Raji (cell line): ENCODE measurements around the gene SASH1.

Experiments
- POLR2A ChIP-seq: IDR thresholded peaks from 2 replicates; pipeline ENCODE4 v1.6.1; 2011; ENCODE audit warnings: low read depth, low read length, control low read depth; ENCODE audit not compliant: insufficient read depth

Gene SASH1

GRCh38 chr6:148593813-148594170 lies 251.2 kb downstream of the SASH1 start:
- no peak for TF ChIP-seq POLR2A

- no peak for TF ChIP-seq POLR2A
Measured at GRCh38 chr6:148595550-148595949, 252.9 kb downstream of the SASH1 start.

GRCh38 chr6:148596891-148597455 lies 254.3 kb downstream of the SASH1 start:
- no peak for TF ChIP-seq POLR2A

- no peak for TF ChIP-seq POLR2A
Measured at GRCh38 chr6:148598724-148599123, 256.1 kb downstream of the SASH1 start.

- TF ChIP-seq POLR2A: no peak
Measured at GRCh38 chr6:148599967-148600426, 257.4 kb downstream of the SASH1 start.
